Germinal center (tissue), 1 donor: ENCODE data around the gene TLCD5.

Experiments used
- DNase-seq: peaks from one replicate; pipeline ENCODE4 v3.0.0; 2012; ENCODE audit warnings: mixed read lengths, low spot score

Gene TLCD5

DNA sequence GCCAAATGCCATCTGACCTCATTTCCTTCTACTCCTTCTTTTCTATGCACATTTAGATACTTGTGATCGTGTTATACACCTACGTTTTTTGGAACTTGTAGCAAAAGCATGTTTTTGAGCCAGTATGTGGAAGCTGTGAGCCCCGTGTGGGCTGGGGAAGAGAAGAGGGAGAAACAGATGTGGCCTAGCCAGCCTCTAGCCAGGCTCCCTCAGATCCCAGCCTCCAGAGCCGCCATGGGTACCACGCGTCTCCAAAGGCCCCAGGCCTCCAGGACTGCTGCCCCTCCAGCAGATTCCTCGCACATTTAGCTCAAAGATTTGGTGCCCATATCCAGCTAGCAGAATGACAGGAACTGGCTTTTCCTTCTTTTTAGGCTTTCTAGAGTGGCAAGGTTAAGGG lies 17.0 kb upstream of the TLCD5 start:
- no peak for DNase-seq

GRCh38 chr11:120310870-120311269 lies 14.2 kb upstream of the TLCD5 start:
- DNase-seq, result no peak

- DNase-seq, result no peak
Measured at GRCh38 chr11:120314861-120315260, 10.2 kb upstream of the TLCD5 start.

DNA sequence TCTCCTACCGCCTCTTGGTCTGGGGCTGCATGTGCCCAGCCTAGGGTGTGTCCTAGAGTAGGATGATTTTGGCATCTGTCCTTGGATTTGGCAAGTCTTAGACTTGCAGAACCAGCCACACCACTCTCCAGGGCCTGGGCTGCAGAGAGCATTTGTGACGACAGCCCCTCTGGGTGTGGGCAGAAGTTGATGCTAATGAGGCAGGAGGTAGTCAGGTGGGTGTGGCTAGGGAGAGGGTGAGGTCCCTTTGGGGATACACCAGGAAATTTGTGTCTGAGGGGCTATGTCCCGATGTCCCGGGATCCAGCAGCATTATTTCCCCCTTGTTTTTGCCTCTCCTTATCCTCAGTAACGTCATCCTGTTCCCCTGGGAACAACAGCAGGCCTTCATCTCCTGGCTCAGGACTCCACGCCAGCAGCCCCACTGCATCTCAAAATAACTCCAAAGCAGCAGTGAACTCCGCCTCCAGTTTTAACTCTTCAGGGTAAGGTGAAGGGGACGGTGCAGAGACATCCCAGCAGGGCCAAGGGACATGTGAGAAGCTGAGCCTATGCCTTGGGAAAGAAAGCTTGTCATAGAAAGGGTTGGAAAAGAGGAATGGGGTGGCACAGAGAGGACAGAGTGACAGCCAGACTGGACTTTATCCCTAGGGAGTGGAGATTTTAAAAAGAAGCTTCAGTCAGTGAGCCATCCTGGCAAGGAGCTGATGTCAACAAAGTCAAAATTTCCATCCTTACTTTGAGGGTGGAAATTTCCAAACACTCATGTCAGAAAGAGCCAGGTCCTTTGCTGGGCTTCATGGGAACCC lies 8.0 kb upstream of the TLCD5 start:
- DNase-seq, result no peak

- DNase-seq, result no peak
Measured at GRCh38 chr11:120317689-120318480, 7.2 kb upstream of the TLCD5 start.

GRCh38 chr11:120318906-120319305 lies 6.2 kb upstream of the TLCD5 start:
- DNase-seq, result no peak

DNA sequence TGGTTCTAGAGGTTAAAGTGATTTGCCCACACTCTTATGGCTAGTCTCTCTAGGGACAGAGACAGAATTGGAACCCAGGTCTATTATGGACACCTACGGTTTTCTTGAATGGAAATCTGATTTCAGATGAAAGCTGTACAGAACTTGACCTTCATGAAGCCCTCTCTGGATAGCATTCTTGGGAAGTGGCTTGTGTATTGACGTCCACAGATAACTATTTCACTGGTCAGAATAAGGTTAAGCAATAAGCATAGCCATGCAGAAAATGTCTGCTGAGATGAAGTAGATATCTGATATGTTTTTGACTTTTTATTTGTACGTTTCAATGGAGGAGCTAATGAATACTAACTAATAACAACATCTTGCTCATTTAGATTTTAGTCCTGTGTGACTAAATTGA lies 1.1 kb downstream of the TLCD5 start:
- no peak for DNase-seq

- DNase-seq, result no peak
Measured at GRCh38 chr11:120326845-120327281, 1.8 kb downstream of the TLCD5 start.

DNA sequence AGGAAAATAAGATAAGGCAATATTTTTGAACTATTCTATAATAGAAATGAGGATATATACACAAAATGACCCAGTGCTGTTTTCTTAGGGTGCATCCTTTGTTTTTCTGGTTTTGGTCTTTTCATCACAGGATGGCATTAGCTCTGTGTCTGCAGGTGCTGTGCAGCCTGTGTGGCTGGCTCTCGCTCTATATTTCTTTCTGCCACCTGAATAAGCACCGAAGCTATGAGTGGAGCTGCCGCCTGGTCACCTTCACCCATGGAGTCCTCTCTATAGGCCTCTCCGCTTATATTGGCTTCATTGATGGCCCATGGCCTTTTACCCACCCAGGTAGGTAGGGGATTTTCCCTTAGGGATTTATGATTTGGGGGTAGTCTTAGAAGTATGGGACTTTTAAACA lies 2.2 kb downstream of the TLCD5 start:
- no peak for DNase-seq

DNA sequence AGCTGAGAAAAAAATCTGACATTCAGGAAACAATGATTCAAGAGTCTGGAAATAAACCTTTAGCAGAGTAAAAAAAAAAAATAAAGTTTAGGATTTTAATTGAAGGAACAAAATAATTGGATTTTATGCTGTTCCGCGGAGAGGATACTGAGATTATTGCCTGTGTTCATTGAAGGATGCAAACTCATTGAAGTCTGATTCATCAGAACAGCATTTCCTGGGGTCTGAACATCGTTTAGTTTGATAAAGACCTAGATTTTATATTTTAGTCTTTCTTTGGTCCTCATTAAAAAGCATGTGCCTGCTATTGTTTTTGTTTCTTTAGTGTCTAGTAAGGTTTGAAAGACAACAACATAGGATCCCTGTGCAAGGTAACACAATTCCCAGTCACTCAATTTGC lies 4.5 kb downstream of the TLCD5 start:
- no peak for DNase-seq

DNA sequence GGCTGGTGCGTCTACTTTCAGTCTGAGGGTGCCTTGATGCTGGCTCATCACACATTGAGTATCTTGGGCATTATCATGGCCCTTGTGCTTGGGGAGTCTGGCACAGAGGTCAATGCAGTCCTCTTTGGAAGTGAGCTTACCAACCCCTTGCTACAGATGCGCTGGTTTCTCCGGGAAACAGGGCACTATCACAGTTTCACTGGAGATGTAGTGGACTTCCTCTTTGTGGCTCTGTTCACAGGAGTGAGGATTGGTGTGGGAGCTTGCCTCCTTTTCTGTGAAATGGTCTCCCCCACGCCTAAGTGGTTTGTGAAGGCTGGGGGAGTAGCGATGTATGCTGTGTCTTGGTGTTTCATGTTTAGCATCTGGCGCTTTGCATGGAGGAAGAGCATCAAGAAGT lies 4.9 kb downstream of the TLCD5 start:
- DNase-seq, result no peak

DNA sequence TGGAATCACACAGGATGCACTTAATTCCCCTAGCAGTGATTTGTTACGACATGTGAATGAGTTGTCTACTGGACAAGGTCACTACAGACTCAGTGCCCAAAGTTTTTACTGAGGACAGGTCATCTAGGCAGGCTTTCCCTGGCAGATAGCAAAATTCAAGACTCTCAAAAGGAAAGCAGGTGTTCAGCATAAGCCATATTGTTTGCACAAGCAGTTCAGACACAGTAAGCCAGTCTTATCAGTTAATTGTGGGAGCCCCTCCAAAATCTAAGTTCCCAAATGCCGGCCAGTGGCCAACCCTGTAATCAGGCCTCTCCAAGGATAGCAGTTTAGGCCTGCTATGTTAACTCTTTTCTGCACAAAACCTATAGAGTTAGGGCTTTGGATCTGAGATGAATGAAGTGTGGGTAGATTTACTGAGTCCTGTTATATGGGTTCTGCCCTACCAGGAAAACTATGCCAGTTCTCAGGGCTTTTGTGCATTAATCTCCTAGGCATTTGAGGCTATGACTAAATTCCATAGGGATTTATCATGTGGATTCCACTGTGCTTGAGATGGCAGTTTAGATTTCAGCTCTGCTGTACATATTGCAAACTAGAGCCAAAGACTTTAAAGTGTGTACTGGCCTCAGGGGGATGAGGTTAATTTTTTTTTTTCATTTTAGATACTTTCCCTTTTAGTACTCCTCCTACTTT lies 6.3 kb downstream of the TLCD5 start:
- DNase-seq, result no peak

DNA sequence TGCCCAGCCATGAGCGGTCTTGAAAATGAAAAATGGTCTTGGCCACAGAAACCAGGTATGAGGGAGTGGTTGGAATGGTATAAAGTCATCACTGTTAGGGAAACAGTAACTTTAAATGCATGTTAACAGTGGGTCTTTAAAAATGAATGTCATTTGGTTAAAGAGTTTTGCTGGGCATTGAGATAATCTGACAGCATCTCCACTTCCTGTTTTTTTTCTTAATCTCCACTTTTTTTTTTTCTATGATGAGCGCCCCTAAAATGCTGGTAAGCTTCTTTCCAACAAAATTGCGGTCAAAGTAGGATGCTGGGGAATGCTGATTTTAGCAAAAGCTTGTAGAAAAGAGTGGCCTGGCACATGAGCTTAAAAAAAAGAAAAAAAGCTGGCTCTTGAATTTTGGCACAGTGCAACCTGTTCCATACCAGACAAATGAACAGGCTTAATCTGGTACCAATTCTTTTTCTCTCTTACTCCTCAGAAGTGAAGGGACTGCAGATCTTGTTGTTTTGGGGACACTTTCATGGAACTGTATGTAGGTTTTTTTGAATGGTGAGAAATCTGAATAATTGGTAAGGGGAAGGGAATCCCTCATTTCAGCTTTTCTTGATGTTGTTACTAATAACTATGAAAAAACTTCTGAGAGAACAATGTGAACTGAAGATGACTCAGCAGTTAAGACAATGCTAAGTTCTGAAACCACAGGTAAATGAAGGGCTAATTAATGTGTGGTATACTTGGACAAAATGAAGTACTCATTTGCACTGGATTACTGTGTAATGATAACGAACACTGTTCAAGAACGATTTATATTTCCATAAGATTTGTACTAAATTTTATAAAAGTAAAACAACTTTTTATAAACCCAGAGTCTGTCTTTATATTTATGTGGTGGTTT lies 8.0 kb downstream of the TLCD5 start:
- DNase-seq, result no peak

DNA sequence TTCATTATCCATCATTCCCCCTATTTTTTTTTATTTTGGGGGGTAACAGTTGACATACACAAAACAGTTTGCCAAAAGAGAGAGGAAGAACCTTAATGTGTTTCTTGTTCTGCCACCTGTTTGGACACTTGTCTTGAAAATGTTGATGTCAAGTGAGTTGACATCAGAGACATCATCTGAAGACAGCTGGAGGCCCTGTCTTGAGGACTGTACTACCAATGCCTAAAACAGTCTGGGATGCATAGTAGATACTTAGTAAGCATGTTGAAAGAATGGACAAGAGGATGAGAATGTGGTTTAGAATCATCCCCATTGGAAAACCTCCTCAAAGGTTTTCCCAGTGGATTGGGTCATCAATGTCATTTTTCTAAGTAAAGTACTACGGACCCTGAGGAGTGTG lies 8.7 kb downstream of the TLCD5 start:
- no peak for DNase-seq

DNA sequence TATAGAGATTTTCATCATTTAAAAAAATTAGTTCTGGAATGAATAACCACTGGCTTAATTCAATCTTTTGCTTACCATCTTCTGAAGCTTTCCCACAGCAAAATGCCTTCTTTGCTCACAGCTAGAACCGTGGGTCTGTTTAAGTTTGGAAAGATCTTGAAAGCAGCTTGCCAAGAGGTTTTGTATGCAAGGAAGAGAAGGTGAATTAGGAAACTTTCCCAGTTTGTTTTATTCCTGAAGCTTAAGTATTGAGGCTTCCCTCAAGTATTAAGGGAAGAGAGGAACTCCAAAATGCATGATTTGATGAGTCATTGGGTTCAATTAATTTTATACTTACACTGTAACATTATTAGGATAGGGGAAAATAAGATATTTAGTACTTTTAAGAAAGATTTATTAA lies 9.2 kb downstream of the TLCD5 start:
- no peak for DNase-seq

GRCh38 chr11:120334894-120335462 lies 9.9 kb downstream of the TLCD5 start:
- peak; percentile 70 for DNase-seq

GRCh38 chr11:120335556-120335907 lies 10.4 kb downstream of the TLCD5 start:
- DNase-seq, result peak; percentile 55

DNA sequence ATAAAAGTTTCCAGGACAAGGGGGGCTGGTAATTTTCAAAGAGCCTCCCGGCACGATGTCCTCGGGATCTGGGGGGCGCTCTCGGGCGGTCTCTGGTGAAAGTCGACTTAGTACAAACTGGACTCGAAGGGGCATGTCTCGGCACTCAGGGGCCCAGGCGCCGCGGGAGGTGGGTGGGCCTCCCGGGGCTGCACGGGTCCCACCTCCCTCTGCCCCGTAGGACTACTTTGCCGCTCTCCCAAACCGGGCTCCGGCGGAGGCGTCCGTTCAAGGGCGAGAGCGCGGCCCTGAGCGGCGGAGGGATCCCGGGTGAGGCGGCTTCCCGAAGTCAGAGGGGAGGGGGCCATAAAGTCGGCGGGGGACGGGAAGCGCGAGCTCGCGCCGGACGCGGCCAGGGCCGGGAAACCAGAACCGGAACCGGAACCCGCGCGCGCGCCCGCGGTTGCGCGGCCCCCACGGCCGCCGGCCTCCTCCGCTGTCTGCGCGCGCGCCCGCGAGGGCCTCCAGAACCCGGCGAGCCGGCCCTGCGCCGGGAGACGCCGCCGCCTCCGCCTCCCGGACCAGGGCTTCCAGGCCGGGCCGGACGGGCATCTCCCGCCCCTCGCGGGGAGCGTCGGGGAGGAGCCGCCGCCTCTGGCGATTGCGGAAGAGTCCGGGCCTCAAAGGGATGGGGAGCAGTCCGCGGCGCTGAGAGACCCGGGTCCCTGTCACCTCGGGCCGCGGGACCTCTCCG lies 11.0 kb downstream of the TLCD5 start, which contains the start of gene ARHGEF12:
Gene ARHGEF12 (plus strand): TSS at position 506 of the 733 bp plus-strand sequence. CDS start 831 bp downstream, outside the sequence.
- DNase-seq, result peak; percentile 91

- DNase-seq, result peak; percentile 10
Measured at GRCh38 chr11:120336641-120337354, 11.7 kb downstream of the TLCD5 start.
